Epidermal melanocyte (primary cell): ENCODE results near the gene RBP3.
"Not testable (repeated sequence)": the region's sequence is repeated elsewhere in the genome, so short reads cannot be mapped to it uniquely, and the experiment has no call there.

Experiments used
- DNase-seq: peaks from one replicate; pipeline ENCODE4 v3.0.0; 2011; ENCODE audit warnings: low spot score; ENCODE audit not compliant: insufficient read length

RBP3 gene

DNA sequence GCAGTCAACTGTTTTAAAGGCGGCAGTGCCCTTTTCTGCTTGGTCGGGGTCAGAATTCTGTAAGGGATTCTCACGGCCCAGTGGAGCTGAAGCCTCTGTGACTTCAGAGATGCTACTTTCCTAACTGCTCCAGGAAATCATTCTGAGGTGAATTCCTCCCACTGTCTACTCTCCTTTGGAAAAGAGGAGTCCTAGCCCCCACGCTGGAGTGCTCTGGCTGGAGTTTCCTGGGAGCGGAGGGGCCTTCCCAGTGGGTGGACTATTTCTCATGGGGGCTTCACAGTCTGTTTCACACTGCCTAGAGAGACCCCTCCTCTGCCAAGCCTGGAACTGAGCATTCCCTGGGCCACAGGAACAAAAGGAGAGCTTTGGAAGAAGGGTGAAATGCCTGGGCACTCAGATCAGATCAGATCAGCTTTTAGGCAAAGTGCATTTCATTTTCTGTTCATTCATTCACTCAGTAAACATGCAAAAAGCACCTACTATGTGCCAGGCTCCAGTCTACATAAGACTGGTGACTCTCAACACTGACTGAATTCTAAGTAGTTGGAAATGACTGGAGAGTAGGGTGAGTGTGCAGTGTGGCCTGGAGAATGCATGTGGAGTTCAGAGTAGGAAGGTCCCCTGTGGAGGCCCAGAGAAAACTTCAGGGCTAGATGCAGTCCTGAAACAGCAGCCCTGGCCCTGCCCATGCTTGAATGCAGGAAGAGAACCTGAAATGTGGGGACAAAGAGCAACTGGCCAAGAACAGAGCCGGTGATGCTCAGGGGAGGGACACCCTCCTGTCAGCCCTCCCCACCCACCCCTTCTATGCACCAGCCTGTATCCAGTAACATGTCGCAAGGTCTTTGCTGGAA, 23.7 kb downstream of the RBP3 start:
- DNase-seq = peak; percentile 4

- DNase-seq = peak; percentile 8
Measured at GRCh38 chr10:47372726-47373125, 24.6 kb downstream of the RBP3 start.

DNA sequence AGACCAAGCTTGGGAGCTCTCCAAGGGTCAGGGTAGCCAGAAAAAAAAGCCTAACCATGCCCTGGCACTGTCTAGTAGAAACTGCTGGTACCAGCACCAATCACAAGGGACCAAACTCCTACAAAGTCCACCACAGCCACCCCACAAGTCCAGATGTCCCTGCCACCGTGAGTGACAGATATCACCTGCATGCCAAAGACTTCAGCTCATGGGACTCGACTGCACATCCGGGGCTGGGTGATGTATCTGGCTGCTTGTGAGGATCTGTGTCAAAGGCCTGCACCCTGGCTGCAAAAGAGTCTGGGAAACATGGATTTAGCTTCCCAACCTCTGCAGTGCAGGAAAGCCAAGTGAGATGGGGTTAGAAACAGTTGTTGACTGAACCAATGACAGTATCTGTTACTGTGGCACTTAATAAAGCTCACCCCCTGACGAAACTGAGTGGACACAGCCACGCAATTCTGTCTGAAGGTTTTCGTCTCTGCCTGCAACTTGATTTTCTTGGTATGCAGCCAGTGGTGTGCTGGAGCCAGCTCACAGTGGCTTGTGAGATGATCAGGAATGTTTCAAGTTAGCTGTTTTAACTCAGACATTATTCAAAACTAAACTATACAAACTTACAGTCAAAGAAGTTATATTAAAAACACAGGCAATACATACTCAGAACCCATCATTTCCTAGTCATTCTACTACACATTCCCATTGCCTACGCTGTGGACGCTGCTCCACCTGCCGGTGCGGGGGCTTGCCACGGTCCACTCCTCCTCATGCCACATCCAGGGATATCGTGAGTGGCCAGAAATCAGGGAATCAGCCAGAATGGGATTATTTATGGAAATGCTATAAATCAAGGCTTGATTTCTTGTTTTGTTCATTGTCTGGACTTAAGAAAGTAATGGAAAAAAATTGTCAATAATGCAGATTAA, 26.7 kb downstream of the RBP3 start:
- DNase-seq = peak; percentile 19

DNA sequence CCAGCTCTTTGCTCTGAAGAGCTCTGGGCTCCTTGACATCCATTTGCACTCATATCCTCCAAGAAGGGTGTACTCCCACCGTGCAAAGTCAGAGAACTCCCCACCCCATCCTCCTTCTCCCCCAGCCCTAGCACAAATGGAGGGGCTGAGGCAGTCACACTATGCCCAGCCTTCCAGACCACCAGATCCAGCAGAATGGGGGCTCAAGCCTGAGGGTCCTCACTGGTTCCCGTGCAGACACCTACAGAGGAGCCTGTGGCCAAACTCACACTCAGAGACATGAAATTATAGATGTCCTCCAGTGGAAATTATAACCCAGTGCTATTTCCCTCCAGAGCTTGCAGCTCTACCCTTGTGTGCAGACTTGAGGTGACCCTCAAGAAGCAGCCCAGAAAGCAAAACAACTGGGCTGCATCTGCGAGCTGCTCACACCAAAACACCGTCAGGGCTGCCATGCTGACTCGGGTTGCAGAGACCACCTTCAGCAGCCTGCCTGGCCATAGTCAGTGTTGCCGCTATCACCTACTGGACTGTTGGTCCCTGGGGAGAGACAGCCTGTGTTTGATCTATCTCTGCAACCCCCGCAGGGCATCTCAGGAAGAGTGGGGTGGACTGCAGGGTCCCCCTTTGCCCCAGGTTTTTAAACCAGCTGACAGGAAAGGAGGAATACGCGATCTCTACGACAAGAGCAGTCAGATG, 28.5 kb downstream of the RBP3 start:
- DNase-seq = peak; percentile 3

DNA sequence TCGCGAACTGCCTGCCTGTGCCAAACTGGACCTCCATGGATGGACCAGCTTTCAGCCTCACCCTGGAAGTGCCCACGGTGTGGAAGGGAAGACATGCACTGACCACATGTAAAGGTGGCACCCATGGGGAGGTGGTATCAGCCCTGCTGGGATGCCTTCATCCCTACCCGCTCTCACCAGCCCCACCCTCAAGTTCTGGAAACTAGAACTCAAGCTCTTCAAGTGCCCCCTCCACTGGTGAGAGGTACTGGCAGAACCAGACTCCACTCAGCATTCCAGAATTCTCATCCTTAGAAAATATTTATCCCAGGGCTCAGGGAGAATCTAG, 30.0 kb downstream of the RBP3 start:
- no peak for DNase-seq

GRCh38 chr10:47378606-47379444, 30.7 kb downstream of the RBP3 start:
- DNase-seq = peak; percentile 4

GRCh38 chr10:47379445-47379785, 31.3 kb downstream of the RBP3 start:
- DNase-seq = no peak

DNA sequence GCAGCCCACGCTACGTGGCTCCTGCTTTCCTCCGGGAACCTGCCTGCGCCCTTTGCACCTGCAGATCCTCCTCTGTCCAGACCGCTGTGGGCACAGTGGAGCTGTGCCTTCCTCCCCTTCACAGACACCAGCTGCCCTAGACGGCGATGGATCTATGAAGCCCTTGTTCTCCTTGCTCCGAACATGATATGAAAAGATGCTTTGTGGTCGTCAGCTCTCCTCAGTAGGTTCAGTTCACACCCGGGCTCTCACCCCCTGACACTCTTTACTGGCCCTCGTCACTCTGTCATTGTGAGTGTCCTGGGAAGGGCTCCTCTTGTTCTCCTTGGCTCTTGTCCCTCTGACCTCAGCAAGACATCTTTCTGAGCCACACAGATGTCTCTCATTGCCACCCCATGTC, 31.7 kb downstream of the RBP3 start:
- peak; percentile 29 for DNase-seq

DNA sequence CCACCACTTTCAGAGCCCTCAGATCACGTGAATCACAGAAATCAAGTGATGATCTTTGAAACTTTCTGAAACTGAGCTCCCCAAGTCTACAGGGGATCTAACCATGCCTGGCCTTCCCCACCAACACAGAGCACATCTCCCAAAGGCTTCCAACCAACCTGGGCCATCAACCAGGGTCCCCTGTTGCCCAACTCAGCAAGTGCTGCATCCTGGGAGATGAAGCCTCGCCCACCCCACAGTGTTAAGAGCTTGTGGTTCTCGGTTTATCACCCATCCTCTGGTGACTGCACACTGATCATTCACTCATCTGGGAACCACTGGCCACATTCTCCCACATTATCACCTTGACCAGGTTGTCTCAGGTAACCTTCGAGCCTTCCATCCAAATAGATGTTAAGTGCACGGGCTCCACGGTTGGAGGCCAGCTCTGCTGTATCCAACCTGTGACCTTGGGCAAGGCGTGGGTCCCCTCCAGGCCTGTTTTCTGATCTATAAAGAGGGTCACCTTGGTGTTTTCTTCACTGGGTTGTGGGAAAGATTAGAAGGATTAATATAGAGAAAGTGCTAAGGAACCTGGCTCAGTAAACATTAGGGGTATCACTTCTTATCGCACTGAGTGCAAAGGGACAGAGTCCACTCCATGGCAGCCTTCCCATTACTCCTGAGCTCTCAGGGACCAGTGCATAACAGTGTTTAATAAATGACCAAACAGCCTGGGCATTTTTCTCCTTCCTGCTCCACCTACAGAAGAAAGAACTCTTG, 32.4 kb downstream of the RBP3 start:
- peak; percentile 7 for DNase-seq

- DNase-seq = no peak
Measured at GRCh38 chr10:47381103-47381395, 32.9 kb downstream of the RBP3 start.

DNA sequence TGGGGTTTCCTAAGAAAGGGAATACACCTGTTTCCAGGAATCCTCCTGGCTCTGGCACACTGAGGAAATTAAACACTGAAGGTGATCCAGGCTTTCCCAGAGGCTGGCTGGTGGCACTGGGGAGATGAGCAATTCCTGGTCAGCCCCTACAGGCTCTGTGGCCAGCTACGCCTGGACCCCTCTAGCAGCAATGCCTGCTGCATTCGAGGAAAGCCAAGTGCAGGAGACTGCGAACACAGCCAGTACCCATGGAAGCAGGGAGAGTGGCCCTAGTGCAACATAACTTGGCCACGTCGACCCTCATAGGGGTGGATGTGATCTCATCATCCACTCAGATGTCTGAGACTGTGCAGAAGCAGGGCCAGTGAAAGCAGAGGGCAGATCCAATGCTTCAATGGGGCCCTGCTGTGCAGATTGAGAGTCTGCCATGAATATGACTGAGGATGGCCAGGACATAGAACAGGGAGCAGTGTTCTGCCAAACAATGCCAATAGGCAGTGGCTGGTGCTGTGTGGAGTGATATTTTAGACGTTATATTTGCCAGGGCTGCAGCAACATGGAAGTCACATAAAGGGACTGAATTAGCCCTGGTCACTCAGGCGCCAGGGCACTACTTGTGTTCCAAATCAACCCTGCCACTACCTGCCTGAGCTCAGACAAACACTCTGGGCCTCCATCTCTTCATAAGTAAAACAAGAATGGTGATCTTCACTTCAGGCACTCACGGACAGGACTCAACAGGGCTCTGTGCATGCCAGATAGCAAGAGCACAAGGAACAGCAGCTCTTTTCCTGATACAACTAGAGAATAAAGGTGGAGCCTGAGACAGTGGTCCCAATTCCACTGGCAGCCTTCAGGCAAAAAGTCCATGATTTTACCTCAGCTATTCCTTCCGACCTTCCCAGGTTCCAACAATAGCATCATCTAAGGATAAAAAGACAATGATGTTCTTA, 33.5 kb downstream of the RBP3 start:
- DNase-seq = no peak

DNA sequence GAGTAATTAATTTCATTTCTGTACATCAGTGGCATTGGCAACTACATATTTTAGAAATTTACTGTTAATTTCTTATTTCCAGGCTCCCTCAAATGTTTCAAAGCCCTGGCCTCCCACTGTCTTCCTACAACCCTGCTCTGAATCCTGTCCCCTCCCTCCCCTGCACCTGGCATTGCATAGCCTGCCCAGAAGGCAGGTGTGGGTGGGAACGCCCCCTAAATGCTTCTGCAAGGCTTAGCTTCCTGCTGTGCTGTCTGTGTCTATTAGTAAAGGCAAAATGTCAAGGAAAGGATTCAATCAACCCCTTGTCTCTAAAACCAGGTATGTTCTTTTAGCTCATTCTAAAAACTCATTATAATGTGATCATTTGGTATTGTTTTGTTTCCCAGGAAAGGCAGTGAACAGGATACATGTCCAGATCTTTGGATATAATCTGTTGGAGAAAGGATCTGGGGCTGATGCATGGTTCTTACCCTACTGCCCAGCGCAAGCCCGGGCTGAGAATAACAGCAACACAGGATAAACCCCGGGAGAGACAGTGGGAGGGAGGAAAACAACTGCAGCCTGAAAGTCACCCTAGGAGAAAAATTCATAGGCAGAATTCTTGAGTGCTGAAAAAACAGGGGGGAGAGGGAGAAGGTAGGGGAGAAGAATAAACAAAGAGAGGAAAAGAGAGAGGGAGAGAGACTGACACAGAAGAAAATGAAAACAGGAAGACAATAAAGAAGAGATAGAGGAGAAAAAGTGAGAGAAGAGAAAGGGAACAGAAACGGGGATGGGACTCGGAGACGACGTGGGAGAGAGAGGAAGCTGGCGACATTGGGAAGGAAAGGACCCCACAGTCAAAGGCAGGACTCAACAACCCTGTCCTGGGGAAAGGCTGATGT, 35.3 kb downstream of the RBP3 start:
- no peak for DNase-seq

GRCh38 chr10:47384148-47384921, 36.2 kb downstream of the RBP3 start, which contains the start of gene ZNF488:
Gene ZNF488, minus strand, starts transcription at chr10:47384293. Its CDS starts 15,464 bp downstream, at chr10:47368829.
- peak; percentile 84 for DNase-seq

GRCh38 chr10:47386104-47386503, 37.9 kb downstream of the RBP3 start:
- DNase-seq = not testable (repeated sequence)

DNA sequence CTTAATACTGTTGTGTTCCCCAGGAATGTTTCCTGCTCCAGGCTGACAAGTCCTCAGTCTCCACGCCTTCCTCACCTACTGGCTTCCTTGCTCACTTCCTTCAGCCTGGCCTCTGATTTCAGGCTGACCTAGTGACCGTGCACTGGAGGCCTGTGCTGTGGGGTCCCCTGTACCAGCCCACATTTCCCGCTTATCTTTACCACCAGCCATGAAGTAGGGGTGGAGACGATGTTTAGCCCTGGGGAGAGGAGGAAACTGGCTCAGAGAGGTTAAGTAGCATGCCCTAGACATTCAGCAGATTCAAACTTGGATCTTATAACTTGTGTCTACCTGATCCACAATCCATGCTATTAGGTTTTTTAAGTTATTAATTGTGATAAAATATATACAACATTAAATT, 40.7 kb downstream of the RBP3 start:
- no peak for DNase-seq

DNA sequence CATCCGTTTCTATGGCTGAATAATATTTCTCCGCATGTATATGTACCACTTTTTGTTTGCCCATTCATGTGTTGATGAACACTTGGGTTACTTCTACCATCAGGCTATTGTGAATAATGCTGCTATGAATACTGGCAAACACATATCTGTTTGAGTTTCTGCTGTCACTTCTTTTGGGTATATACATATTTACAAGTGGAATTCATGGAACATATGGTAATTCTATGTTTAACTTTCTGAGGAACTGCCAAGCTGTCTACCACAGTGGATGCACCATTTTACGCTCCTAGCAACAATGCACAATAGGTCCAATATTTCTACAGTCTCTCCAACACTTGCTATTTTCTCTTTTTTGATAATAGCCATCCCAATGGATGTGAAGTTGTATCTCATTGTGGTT, 41.5 kb downstream of the RBP3 start:
- DNase-seq = no peak

- DNase-seq = no peak
Measured at GRCh38 chr10:47396311-47396717, 48.2 kb downstream of the RBP3 start.
